Stimulated activated CD8-positive, alpha-beta memory T cell treated with anti-CD3 and anti-CD28 coated beads, Interleukin-4, amount 100 ng/mL, for 1 hour (primary cell): ENCODE results near the gene BABAM2.

Source experiments
- DNase-seq, 2 donors: peaks; one replicate each; pipeline ENCODE4 v3.0.0-alpha.2; 2020; ENCODE audit warnings: low read depth in 2 of 2, low spot score in 1 of 2

The BABAM2 gene

GRCh38 chr2:28339516-28340175 is 449.1 kb downstream of the BABAM2 start:
- no peak for DNase-seq

DNA sequence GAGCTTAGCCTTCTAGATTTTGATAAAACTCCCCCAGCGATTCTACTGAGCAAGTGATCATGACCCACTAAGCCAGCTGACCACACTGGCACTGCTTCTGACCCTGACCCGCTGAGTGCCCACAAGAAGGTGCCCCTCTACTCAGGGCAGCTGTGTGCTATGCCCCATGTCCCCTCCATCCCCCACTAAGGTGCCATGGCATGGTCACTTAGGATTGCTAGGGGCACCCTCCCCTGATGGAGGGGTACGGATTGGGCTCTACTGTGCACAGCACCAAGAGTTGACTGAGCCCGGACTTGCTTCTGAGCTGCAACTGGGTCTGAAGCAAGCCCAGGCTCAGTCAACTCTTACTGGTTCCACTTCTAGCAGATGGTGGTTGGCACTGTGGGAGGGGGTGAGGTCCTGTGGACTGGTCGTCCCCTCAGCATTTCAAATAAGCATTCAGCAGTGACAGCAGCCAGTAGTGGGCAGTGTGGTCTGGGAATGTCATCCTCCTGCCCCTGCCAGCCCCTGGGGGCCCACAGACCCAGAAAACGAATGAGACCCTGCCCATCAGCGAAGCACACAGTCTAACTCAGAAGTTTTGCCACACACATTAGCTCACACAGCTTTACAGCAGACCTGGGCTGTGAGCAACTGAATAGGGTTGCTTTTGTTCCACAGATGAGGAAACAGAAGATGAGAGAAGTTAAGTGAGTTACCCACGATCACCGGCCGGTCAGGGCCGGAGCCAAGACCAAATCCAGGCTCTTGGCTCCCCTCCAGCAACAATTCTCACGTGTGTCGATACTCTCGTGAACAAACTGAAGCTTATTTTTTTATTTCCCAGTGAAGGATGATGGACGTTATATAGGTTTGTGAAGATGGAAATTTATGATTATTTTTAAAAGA is 450.0 kb downstream of the BABAM2 start:
- DNase-seq: no peak

DNA sequence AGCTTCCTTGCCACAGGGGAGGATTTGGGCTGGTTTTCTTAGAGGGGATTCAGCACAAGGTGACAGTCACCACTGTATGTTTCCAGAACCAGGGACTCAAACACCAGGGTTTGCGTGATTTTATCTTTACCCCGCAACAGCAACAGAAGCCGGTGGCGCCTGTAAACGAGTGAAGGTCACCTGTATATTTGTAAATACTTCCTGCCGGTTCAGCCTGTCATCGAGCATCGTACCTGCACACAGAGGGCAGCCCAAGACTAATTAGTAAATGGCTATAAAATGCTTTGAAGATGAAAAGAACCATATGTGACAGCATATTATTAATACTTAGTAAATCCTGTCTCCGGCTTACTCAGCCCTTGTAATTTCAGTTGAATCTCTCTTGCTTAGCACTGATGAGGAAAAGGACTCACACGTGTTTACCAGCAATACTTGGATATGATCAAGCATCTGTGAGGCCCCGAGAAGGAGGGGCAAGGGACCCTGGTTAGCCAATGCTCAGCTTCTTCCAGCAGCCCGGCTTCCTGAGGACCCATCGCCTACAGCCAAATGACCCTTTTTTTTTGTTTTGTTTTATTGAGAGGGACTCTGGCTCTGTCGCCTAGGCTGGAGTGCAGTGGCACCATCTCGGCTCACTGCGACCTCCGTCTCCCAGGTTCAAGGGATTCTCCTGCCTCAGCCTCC is 450.8 kb downstream of the BABAM2 start:
- DNase-seq: no peak

- DNase-seq: no peak
Observed at GRCh38 chr2:28342081-28342967, 451.8 kb downstream of the BABAM2 start.

GRCh38 chr2:28343184-28343942 is 452.8 kb downstream of the BABAM2 start:
- no peak for DNase-seq

DNA sequence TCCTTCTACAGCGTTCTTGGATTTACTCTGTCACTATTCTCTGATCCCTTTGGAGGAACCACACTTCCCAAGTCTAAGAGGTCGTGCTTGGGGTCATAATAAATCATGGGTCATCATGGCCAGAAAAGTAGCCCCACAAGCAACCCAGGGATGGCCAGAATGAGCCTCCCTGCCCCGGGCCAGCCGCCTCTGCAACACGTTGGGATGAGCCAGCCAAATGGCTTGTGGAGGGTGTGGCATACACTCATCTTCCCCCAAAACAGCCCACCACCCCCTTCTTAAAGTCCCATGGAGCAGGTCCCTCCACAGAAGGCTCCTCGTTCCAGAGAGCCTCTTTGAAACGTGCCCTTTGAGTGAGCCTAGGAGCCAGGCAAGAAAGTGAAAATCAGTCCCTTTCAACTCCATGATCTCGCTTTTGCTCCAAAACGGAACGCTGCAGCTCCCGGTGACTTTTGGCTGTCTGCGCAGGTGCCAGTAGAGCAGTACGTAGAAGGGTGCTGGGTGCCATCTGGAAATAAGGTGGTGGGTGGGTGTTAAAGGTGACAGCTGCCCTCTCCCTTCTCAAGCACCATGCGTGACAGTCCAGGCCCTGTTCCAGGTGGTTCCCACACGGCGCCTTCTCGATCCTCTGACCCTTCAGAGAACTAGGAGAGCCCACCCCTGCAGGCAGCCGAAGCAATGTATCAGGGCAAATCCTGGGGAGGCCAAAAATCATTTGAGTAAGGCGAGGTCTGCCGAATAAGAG is 453.6 kb downstream of the BABAM2 start:
- DNase-seq: no peak

DNA sequence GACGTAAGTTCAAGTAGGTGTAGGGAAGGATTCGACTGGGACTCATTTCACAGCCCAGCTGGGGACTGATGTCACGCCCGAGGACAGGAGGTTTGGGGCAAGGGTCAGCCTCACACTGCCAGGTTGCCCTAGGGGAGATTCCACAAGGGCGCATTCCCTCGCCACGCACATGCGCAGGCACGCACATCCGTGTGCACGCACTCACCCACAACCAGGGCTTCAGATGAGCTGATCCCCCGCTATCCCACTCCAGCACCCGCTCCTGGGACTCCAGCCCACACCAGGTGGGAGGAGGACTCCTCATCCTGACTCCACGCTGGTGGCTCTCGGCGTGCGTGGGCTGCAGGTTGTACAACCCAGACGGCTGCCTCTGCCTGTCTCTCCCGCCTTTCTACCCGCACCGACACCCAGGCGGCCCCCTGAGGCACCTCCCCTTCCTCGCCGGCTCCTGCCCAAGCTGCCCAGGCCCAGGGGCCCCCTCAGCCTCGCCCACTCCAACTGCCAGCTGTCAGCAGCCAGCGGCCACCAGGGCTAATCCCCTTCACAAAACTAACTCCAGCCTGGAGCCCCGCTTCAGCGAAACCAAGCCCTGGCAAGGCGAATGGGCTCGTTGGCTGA is 454.3 kb downstream of the BABAM2 start:
- DNase-seq: no peak

GRCh38 chr2:28345619-28346018 is 455.1 kb downstream of the BABAM2 start:
- DNase-seq: no peak

DNA sequence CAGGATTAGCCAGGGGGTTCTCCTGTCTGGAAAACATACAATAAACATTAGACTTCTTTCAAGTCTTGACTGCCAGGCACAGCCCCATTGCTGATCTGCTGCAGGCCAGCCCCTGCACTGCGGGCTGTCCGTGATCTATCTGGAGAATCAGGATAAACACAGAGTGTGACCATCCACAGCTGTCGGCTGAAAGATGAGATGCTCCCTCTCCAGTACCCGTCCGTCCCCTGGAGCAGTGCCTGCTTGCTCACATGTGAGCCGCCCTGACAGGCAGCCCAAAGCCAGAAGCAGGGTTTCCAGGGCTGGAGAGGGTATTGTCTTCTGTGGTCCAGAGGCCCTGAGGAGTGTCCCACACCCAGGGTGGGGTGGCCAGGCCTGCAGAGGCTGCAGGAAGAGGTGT is 456.1 kb downstream of the BABAM2 start:
- no peak for DNase-seq

GRCh38 chr2:28347193-28347592 is 456.7 kb downstream of the BABAM2 start:
- DNase-seq: no peak

GRCh38 chr2:28347596-28347995 is 457.1 kb downstream of the BABAM2 start:
- DNase-seq: no peak

- DNase-seq: peak in 1 of 2 donors; percentile 35
Observed at GRCh38 chr2:28348149-28348567, 457.6 kb downstream of the BABAM2 start.

DNA sequence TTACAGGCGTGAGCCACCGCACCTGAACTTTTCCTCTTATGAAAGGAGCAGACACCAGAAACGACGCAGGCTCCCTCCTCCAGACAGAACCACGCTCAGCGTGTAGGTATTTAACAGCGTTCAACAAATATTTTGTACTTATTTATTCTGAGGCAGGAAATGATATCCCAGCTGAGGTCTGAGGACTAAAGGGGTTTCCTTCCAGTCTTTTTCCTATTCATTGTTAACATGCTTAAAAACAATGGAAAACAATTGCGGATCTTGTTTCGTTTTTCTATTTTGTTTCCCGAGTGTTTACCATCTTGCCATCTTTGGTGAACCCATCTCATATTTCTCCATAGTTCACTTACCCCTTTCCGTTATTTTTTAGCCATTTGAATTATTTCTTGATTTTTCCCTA is 458.4 kb downstream of the BABAM2 start:
- DNase-seq: no peak

DNA sequence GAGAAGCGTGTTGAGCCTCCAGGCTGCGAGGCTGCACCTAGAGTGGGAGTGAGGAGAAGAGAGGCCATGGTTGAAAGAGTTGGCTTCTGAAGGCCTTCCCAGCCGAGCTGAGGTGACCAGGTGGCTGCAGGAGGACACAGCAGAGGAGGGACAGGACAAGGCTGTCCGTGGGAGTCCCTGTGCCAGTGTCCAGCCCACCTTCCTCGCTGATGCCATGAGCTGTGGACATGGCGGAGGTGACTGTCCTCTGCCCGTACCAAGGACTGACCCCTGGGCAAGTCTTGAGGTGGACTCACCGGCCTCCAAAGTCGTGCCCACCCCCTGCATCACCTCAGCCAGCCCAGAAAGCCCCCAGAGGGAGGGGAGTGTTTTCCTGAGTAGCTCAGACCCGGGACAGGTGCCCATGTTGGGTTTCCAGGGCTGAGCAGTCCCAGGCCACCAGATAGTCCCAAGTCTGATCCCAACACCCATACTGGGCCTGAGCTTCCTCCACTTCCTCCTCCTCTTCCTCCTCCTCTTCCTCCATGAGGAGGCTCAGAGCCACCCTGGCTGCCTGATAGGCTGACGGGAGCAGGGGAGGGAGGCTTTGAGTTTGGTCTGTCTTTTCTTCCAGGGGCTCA is 459.1 kb downstream of the BABAM2 start:
- DNase-seq: no peak

GRCh38 chr2:28350196-28350595 is 459.7 kb downstream of the BABAM2 start:
- DNase-seq: no peak

DNA sequence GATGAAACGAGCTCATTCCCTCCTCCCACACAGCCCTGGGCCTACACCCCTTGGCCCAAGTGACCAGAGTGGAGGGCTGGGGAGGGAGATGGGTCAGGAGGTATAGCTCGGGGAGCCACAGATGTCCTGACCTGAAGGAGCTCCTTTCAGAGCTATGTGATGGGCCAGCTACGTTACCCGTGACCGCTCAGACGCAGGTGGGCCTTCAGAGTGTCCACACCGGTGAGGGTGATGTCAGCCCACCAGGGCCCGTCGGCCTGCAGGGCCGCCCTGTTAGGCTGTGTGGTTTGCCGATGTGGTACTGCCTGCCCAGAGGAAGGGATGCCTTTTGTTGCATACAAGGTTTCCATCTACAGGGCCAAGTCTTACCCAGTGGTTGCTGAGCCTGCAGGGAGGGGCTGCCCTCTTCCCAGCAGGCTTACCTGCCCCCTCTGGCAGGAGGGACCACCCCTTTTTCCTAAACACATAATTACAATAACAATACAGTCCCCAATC is 460.3 kb downstream of the BABAM2 start:
- no peak for DNase-seq

GRCh38 chr2:28351621-28352020 is 461.1 kb downstream of the BABAM2 start:
- DNase-seq: no peak

- DNase-seq: no peak
Observed at GRCh38 chr2:28352104-28352503, 461.6 kb downstream of the BABAM2 start.
